Stimulated activated naive CD4-positive, alpha-beta T cell (primary cell): ENCODE results near the gene GALNT14.
"Not testable (repeated sequence)": the region's sequence is repeated elsewhere in the genome, so short reads cannot be mapped to it uniquely, and the experiment has no call there.

Experiments used
- DNase-seq, 6 experiments: peaks; one replicate each; lab custom pipeline; 2025; lab: John Stamatoyannopoulos, UW

The GALNT14 gene

GRCh38 chr2:30938196-30938595 is 200.0 kb downstream of the GALNT14 start:
- no peak for DNase-seq

- no peak for DNase-seq
Measured at GRCh38 chr2:30936977-30937376, 201.3 kb downstream of the GALNT14 start.

GRCh38 chr2:30935795-30936194 is 202.4 kb downstream of the GALNT14 start:
- no peak for DNase-seq

GRCh38 chr2:30934066-30934465 is 204.2 kb downstream of the GALNT14 start:
- no peak for DNase-seq

- no peak for DNase-seq
Measured at GRCh38 chr2:30933496-30933895, 204.7 kb downstream of the GALNT14 start.

GRCh38 chr2:30932870-30933269 is 205.4 kb downstream of the GALNT14 start:
- no peak for DNase-seq

- no peak for DNase-seq
Measured at GRCh38 chr2:30931841-30932407, 206.3 kb downstream of the GALNT14 start.

- no peak for DNase-seq
Measured at GRCh38 chr2:30930716-30931115, 207.5 kb downstream of the GALNT14 start.

- no peak for DNase-seq
Measured at GRCh38 chr2:30927465-30928075, 210.7 kb downstream of the GALNT14 start.

- DNase-seq = no peak
Measured at GRCh38 chr2:30926606-30927005, 211.6 kb downstream of the GALNT14 start.

- DNase-seq = no peak
Measured at GRCh38 chr2:30923623-30924022, 214.6 kb downstream of the GALNT14 start.

- DNase-seq = no peak
Measured at GRCh38 chr2:30920511-30920910, 217.7 kb downstream of the GALNT14 start.

- no peak for DNase-seq
Measured at GRCh38 chr2:30915486-30915885, 222.8 kb downstream of the GALNT14 start.

GRCh38 chr2:30914456-30914855 is 223.8 kb downstream of the GALNT14 start:
- no peak for DNase-seq

- no peak for DNase-seq
Measured at GRCh38 chr2:30912056-30912455, 226.2 kb downstream of the GALNT14 start.

- DNase-seq = no peak
Measured at GRCh38 chr2:30911327-30911726, 226.9 kb downstream of the GALNT14 start.

- DNase-seq = no peak
Measured at GRCh38 chr2:30910686-30911085, 227.6 kb downstream of the GALNT14 start.

GRCh38 chr2:30904437-30904836 is 233.8 kb downstream of the GALNT14 start:
- not testable (repeated sequence) for DNase-seq

- DNase-seq = no peak
Measured at GRCh38 chr2:30903326-30903725, 234.9 kb downstream of the GALNT14 start.

- DNase-seq = no peak
Measured at GRCh38 chr2:30900381-30900780, 237.9 kb downstream of the GALNT14 start.

- no peak for DNase-seq
Measured at GRCh38 chr2:30899516-30900054, 238.7 kb downstream of the GALNT14 start.

- DNase-seq = no peak
Measured at GRCh38 chr2:30897539-30897938, 240.7 kb downstream of the GALNT14 start.

- DNase-seq = no peak
Measured at GRCh38 chr2:30894498-30895119, 243.6 kb downstream of the GALNT14 start.
